ENCODE data around the gene KRTAP4-11.

DNA sequence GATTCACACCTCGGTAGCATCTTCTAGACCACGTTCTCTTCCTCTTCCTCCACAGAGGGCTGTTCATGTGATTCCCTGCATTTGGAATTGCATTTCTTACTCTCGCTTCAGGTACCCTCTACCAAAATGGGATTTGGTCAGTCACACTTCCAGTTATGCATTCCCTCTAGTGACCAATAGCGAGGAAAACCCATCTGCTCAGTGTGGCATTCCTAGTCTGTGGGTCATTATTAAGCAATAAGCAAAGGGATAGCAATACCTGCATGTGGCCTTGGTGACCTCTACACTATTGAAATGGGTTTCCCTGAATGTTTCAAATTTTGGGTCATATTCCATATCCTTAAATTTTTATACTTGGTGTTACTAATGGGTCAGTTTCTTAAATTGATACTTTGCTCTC lies 31.9 kb upstream of the KRTAP4-11 start:
- no peak for TF ChIP-seq SP1 (IDR thresholded peaks at IDR 0.05; ENCODE audit: low read depth, low read length)
- TF ChIP-seq JUND (IDR thresholded peaks at IDR 0.05; ENCODE audit: low read length) = no peak
- TF ChIP-seq JUN (IDR thresholded peaks at IDR 0.05; ENCODE audit: low read depth, low read length) = no peak
- TF ChIP-seq, protein P1, sequence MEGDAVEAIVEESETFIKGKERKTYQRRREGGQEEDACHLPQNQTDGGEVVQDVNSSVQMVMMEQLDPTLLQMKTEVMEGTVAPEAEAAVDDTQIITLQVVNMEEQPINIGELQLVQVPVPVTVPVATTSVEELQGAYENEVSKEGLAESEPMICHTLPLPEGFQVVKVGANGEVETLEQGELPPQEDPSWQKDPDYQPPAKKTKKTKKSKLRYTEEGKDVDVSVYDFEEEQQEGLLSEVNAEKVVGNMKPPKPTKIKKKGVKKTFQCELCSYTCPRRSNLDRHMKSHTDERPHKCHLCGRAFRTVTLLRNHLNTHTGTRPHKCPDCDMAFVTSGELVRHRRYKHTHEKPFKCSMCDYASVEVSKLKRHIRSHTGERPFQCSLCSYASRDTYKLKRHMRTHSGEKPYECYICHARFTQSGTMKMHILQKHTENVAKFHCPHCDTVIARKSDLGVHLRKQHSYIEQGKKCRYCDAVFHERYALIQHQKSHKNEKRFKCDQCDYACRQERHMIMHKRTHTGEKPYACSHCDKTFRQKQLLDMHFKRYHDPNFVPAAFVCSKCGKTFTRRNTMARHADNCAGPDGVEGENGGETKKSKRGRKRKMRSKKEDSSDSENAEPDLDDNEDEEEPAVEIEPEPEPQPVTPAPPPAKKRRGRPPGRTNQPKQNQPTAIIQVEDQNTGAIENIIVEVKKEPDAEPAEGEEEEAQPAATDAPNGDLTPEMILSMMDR (IDR thresholded peaks at IDR 0.05; ENCODE audit: control extremely low read depth in 1 of 3, insufficient read depth in 1 of 3, low read depth in 1 of 3, low read length in 3 of 3) = no peak
- TF ChIP-seq FOSL1 (IDR thresholded peaks at IDR 0.05; ENCODE audit: insufficient read depth, low read depth, low read length) = no peak
- TF ChIP-seq BCL11A (IDR thresholded peaks at IDR 0.05; ENCODE audit: low read depth in 2 of 2, low read length in 2 of 2) = no peak
- no peak for TF ChIP-seq CEBPB (IDR thresholded peaks at IDR 0.05; ENCODE audit: low read depth, low read length)
- TF ChIP-seq SIX5 (IDR thresholded peaks at IDR 0.05; ENCODE audit: low read depth, low read length) = no peak
- TF ChIP-seq EZH2 (IDR thresholded peaks at IDR 0.05; ENCODE audit: low read depth, low read length, severe bottlenecking) = no peak
- no peak for TF ChIP-seq YY1 (IDR thresholded peaks at IDR 0.05; ENCODE audit: low read depth, low read length)
- TF ChIP-seq GABPA (IDR thresholded peaks at IDR 0.05; ENCODE audit: borderline replicate concordance, insufficient read depth, low read length) = no peak
- no peak for TF ChIP-seq POLR2AphosphoS5 (IDR thresholded peaks at IDR 0.05; ENCODE audit: low read depth, low read length)
